Naive thymus-derived CD8-positive, alpha-beta T cell (primary cell): ENCODE data around the gene CSRP3. TPM values are rescaled to one million over a fixed set of nuclear protein-coding genes. Genes with fewer than 3 reads are reported as not detected.

Source experiments
- ATAC-seq, 2 donors: fragments of 150-1000 bp; cut with Tn5 transposase in 1 of 2; sonication (Bioruptor Pico), chemical (Tn5 transposase) in 1 of 2; 1 replicate in 1 of 2; 2 replicates in 1 of 2; pipeline ENCODE4 v1.10.0; 2021; ENCODE audit warnings: mild to moderate bottlenecking in 2 of 2, moderate library complexity in 2 of 2
- POLR2A ChIA-PET: fragments of 350-600 bp; sonication (Branson Sonifier 250); formaldehyde crosslinking; loops from one replicate; lab custom pipeline; 2021; ENCODE audit warnings: antibody characterized with exemption; lab: Charles Lee
- DNase-seq, 10 donors: peaks; one replicate each; pipeline versions ENCODE4 v3.0.0 to v3.0.0-alpha.2; 2020 to 2022
- H3K27ac Mint-ChIP-seq, 10 donors: one replicate each; pipeline ENCODE4 v1.8.0; 2020 to 2022; ENCODE audit warnings: mild to moderate bottlenecking in 10 of 10, mixed read lengths in 10 of 10, moderate library complexity in 4 of 10, inconsistent platforms in 1 of 10
- H3K27me3 Mint-ChIP-seq, 5 donors: one replicate each; pipeline ENCODE4 v1.8.0; 2021 to 2022; ENCODE audit warnings: mixed read lengths in 5 of 5
- H3K36me3 Mint-ChIP-seq, 3 donors: one replicate each; pipeline ENCODE4 v1.8.0; 2020 to 2022; ENCODE audit warnings: mixed read lengths in 3 of 3, mild to moderate bottlenecking in 2 of 3, inconsistent platforms in 1 of 3
- H3K4me1 Mint-ChIP-seq, 4 donors: one replicate each; pipeline ENCODE4 v1.8.0; 2021 to 2022; ENCODE audit warnings: mixed read lengths in 4 of 4
- H3K4me3 Mint-ChIP-seq, 10 donors: one replicate each; pipeline ENCODE4 v1.8.0; 2020 to 2022; ENCODE audit warnings: mild to moderate bottlenecking in 10 of 10, mixed read lengths in 10 of 10, moderate library complexity in 6 of 10, inconsistent platforms in 1 of 10
- H3K9me3 Mint-ChIP-seq, 9 donors: one replicate each; pipeline ENCODE4 v1.8.0; 2020 to 2022; ENCODE audit warnings: mixed read lengths in 9 of 9, mild to moderate bottlenecking in 3 of 9, inconsistent platforms in 1 of 9, moderate library complexity in 1 of 9
- polyA plus RNA-seq, 3 donors: library from polyadenylated mRNA; unstranded; fragments of 300-500 nt; fragmentation: Illumina TruSeq; gene quantifications; one replicate each; pipeline ENCODE4 v1.2.3, GENCODE V29; 2021
- total RNA-seq, 8 experiments: library from RNA in 2 of 8; stranded (reverse) in 2 of 8; gene quantifications; one replicate each; pipeline ENCODE4 v1.2.3 and lab custom pipeline; 2021 to 2026

The CSRP3 gene
- total and polyA plus RNA-seq, 5 experiments from 2014 or later = not detected

DNA sequence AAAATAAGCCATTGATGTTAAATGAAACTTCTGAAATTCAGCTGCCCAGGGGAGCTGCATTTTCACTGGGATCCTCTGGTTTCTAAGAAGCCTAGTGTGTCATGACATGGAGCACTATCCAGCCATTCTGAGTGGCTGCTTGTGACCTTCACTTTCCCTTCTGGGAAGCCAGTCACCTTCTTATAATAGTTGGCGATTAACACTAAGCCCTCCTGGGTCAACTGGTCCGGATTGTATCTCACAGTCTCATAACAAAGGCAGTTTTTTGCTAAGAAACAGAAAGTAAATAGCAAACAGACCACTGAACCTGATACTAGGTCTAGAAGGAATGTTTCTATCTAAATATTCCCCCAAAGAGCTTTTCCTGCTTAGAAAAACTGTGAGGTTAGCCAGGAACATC lies 7.9 kb downstream of the CSRP3 start:
- no peak overlapping the region for H3K4me3 Mint-ChIP-seq
- H3K9me3 Mint-ChIP-seq = no peaks in the 10 kb centered on the region
- ATAC-seq (no peak), DNase-seq (no peak)
- POLR2A ChIA-PET = no interaction called here
- H3K4me1 Mint-ChIP-seq = no peaks in the 10 kb centered on the region
- H3K36me3 Mint-ChIP-seq = no peaks in the 10 kb centered on the region
- no peak overlapping the region for H3K27ac Mint-ChIP-seq
- peaks cover 0 to 1% (median 0%) of the 10 kb centered on the region in 5 donors for H3K27me3 Mint-ChIP-seq

DNA sequence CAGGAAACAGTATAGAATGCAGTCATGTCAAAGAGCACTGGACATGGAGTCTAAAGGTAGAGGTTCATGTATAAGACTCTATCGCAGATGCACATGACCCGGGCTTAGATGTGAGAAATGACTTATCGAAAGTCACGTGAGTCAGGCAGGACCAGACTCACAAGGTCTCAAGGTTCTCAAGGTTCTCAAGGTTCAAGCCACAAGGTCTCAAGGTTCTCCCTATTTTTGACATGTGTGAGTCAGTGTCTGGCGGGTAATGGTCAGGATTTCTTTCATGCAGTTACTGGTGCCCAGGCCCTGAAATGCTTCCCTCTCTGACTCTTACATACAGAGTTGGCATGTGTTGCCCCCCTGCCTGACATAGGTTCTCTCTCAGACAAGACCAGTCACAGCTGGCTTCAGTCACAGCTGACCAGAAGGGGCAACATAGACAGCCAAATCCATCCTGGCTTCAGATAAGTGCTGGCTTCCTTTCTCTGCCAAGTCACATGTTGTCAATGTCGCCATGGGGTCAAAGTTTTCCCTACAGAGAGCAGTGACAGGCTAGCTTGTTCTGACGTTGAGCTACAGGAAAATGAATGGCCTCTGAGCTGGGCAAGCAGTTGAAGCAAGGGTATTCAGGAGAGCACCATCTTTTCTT lies 10.1 kb downstream of the CSRP3 start:
- no peak for DNase-seq
- H3K36me3 Mint-ChIP-seq = peaks cover 0 to 3% (median 0%) of the 10 kb centered on the region in 3 donors
- H3K9me3 Mint-ChIP-seq = peaks cover 0 to 2% (median 0%) of the 10 kb centered on the region in 9 donors
- no peak overlapping the region for H3K27ac Mint-ChIP-seq
- H3K27me3 Mint-ChIP-seq = no peaks in the 10 kb centered on the region
- no peaks in the 10 kb centered on the region for H3K4me1 Mint-ChIP-seq
- H3K4me3 Mint-ChIP-seq = no peak overlapping the region
- POLR2A ChIA-PET = no interaction called here
- no peak for ATAC-seq

- no peak for DNase-seq
- H3K9me3 Mint-ChIP-seq = peaks cover 0 to 2% (median 0%) of the 10 kb centered on the region in 9 donors
- POLR2A ChIA-PET = no interaction called here
- peaks cover 0 to 3% (median 0%) of the 10 kb centered on the region in 3 donors for H3K36me3 Mint-ChIP-seq
- H3K4me1 Mint-ChIP-seq = no peaks in the 10 kb centered on the region
- no peaks in the 10 kb centered on the region for H3K27me3 Mint-ChIP-seq
- ATAC-seq = no peak
- no peak overlapping the region for H3K27ac Mint-ChIP-seq
- no peak overlapping the region for H3K4me3 Mint-ChIP-seq
These were observed 13.9 kb downstream of the CSRP3 start for GRCh38 chr11:19187833-19188258.

DNA sequence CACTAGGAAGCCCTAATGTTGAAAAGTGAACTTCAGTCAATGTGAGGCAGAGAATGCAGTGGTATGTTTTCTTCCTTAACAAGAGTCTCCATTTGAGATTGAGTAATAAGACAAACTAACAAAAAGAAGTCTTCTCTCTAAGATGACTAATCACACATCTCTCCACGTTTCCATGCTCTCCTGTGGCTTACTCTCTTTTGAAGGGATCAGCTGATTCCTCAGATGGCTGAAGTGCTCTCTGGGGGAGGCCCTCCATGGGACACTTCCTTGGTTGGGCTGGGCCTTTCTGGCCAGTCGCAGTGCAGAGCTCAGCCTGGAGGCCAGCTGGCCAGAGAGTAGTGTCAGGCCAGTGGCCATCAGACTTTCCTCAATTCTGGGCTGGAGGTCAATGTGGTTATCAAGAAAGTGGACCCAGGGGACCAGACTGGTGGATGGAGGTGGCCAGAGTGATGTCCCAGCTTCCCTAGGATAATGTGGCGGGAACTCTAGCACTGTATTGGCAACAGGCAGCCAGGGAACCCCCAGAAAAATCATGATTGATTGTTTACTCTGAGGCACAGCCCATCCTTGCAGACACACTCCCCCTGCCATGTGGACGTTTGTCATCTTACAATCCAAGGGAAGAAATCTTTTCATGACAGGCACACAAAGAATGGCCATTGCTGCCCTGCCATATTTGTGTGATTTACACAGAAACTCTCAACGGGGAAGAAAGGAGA lies 14.5 kb downstream of the CSRP3 start:
- DNase-seq (no peak), ATAC-seq (no peak)
- Mint-ChIP-seq H3K4me3 (no peak overlapping the region), H3K27ac (no peak overlapping the region), H3K4me1 (no peaks in the 10 kb centered on the region), H3K36me3 (peaks cover 0 to 3% (median 0%) of the 10 kb centered on the region in 3 donors), H3K27me3 (no peaks in the 10 kb centered on the region), H3K9me3 (peaks cover 0 to 2% (median 0%) of the 10 kb centered on the region in 9 donors)
- POLR2A ChIA-PET = no interaction called here

DNA sequence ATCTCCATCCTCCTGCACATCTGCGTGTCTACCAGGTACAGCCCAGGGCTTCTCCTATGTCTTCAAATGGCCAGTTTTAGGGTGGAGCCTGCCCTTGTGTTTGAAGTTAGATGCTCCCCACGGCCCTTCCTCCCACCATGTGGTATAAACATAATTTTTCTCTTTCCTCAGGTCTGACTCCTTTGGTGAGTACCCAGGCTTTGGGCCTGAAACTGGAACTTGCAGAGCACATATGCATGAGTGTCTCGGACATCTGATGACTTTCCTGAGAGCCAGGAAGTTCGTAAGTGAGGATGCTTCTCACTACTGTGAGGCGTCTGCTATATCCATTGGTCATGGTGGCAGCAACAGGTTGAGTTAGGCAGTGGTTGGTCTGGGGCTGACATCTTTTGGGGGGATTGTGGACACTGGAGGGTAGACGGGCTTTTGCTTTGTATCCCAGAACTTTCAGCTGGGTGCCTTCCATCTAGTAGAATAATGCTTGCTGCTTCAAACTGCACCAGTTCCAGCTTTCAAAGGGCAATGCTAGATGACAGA lies 16.2 kb downstream of the CSRP3 start:
- Mint-ChIP-seq H3K27me3 (no peaks in the 10 kb centered on the region), H3K36me3 (peaks cover 0 to 3% (median 0%) of the 10 kb centered on the region in 3 donors), H3K4me1 (no peaks in the 10 kb centered on the region), H3K27ac (no peak overlapping the region), H3K9me3 (peaks cover 0 to 2% (median 0%) of the 10 kb centered on the region in 9 donors), H3K4me3 (no peak overlapping the region)
- POLR2A ChIA-PET = no interaction called here
- ATAC-seq = no peak
- DNase-seq = no peak

GRCh38 chr11:19185036-19185435 lies 16.7 kb downstream of the CSRP3 start:
- peaks cover 0 to 2% (median 0%) of the 10 kb centered on the region in 9 donors for H3K9me3 Mint-ChIP-seq
- H3K4me3 Mint-ChIP-seq = no peak overlapping the region
- no peak overlapping the region for H3K27ac Mint-ChIP-seq
- no peaks in the 10 kb centered on the region for H3K27me3 Mint-ChIP-seq
- peaks cover 0 to 3% (median 0%) of the 10 kb centered on the region in 3 donors for H3K36me3 Mint-ChIP-seq
- ATAC-seq (no peak), DNase-seq (no peak)
- H3K4me1 Mint-ChIP-seq = no peaks in the 10 kb centered on the region
- POLR2A ChIA-PET = no interaction called here

DNA sequence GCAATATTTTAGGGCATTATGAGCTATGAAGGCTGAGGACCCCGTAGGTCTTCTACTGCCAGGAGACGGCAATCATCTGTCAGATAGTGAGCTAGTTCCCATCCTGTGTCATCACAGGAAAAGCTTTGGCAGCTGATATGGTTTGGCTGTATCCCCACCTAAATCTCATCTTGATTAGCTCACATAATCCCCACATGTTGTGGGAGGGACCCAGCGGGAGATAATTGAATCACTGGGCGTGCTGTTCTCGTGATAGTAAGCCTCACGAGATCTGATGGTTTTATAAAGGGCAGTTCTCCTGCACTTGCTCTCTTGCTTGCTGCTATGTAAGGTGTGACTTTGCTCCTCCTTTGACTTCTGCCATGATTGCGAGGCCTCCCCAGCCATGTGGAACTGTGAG lies 18.1 kb downstream of the CSRP3 start:
- DNase-seq (no peak), ATAC-seq (no peak)
- Mint-ChIP-seq H3K27me3 (no peaks in the 10 kb centered on the region), H3K9me3 (peaks cover 0 to 2% (median 0%) of the 10 kb centered on the region in 9 donors), H3K36me3 (peaks cover 0 to 3% (median 0%) of the 10 kb centered on the region in 3 donors), H3K4me3 (no peak overlapping the region), H3K27ac (peak overlapping the region in 1 of 10 donors; percentile 6), H3K4me1 (no peaks in the 10 kb centered on the region)
- POLR2A ChIA-PET = no interaction called here

DNA sequence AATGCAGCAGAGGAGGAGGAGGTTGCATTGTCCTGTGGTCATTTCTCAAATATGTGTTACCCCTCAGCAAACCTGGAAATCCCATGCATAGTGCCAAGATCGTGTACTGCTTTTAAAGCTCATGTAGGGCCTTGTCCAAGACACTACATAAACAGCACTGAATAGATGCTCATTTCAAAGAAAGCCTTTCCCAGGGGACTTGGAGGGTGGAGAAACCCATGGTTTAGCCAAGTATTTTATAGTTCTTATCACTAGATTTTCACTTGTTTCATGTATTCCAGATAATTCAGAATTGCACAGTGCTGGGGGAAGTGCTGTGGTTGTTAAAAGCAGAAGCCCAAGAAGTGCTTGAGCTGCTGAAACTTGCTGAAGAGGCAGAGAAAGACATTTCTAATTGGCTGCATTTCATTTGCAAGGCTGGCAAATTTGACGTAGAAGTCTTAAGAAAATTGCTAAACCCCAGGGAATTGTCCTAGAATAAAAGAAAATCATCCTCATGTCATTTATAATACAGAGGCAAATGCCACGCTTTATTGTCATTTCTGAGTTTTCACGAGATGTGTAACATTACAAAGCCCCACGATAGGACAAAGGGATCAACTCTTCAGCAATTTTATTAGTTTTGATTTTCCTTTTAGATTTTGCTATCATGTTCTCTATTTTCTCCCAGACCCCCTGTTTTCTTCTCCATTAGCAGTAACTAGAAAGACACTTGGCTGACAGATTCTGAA lies 20.1 kb downstream of the CSRP3 start:
- Mint-ChIP-seq H3K9me3 (no peaks in the 10 kb centered on the region), H3K36me3 (peaks cover 0 to 9% (median 2%) of the 10 kb centered on the region in 3 donors), H3K4me3 (no peak overlapping the region), H3K4me1 (no peaks in the 10 kb centered on the region), H3K27me3 (no peaks in the 10 kb centered on the region), H3K27ac (no peak overlapping the region)
- DNase-seq (no peak), ATAC-seq (no peak)
- POLR2A ChIA-PET = no interaction called here

- no peak for ATAC-seq
- POLR2A ChIA-PET = no interaction called here
- no peak for DNase-seq
- Mint-ChIP-seq H3K27me3 (no peaks in the 10 kb centered on the region), H3K36me3 (peaks cover 13 to 50% (median 30%) of the 10 kb centered on the region in 3 donors), H3K4me3 (no peak overlapping the region), H3K27ac (no peak overlapping the region), H3K9me3 (no peaks in the 10 kb centered on the region), H3K4me1 (peaks cover 0 to 1% (median 0%) of the 10 kb centered on the region in 4 donors)
These were observed 25.1 kb downstream of the CSRP3 start for GRCh38 chr11:19176629-19177186.

DNA sequence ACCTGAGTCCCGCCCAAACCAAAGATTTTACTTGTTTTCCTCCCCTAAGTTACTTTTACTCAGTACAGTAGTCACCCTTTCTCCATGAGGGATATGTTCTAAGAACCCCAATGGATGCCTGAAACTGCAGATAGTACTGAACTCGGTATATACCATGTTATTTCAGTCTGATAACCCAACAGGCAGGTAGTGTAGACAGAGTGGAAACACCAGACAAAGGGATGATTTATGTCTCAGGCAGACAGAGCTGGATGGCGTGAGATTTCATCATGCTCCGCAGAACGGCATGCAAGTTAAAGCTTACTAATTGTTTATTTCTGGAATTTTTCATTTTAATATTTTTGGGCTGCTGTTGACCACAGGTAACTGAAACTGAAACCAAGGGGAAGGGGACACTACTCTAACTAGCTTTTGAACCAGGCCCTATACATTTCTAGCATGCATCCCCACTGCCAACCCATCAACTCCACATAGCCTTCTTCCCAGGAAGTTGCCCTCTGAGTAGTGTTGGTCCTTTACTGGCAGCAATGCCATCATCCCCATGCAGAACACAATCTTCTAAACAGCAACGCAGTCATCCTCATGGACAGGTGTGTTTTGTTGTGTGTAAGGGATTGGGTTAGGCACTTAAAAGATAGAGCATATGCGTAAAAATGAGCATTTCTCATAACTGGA lies 27.7 kb downstream of the CSRP3 start:
- Mint-ChIP-seq H3K4me3 (no peak overlapping the region), H3K27ac (peak overlapping the region in 1 of 10 donors; percentile 39), H3K4me1 (peaks cover 0 to 1% (median 0%) of the 10 kb centered on the region in 4 donors), H3K9me3 (no peaks in the 10 kb centered on the region), H3K36me3 (peaks cover 13 to 71% (median 45%) of the 10 kb centered on the region in 3 donors), H3K27me3 (no peaks in the 10 kb centered on the region)
- DNase-seq = no peak
- POLR2A ChIA-PET = no interaction called here
- no peak for ATAC-seq

DNA sequence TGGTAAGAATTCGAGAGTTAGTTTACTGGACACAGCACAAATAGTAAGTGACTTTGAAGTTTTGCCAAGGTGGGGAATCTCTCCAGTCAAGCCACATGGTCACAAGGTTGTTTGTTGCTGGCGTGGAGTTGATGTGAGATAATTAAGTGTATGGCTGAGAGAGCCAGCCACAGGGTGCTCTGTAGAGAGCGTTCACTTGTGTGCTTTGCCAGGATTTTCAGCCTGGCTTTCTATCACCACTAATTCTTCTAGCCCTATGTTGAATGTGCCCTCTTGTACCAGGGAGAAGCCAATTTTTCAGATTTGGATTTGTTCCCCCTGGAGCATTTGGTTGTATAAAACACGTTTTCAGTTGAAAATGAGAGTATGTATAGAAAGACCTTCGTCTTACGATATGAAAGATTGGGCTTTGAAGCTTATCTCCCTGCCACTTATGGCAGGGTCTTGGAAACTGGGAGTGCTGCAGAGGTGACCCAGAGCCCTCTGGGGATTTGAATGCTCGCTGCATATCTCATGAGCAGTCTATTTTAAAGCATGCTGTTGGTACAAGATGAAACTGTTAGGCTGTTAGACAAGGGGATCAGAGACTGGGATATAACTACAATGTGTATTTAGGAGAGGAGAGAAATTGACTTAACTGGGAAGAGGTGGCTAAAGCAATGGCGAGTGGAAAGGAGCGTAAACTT lies 28.6 kb downstream of the CSRP3 start:
- no peak overlapping the region for H3K27ac Mint-ChIP-seq
- peaks cover 0 to 1% (median 0%) of the 10 kb centered on the region in 4 donors for H3K4me1 Mint-ChIP-seq
- H3K4me3 Mint-ChIP-seq = no peak overlapping the region
- DNase-seq (no peak), ATAC-seq (no peak)
- H3K27me3 Mint-ChIP-seq = no peaks in the 10 kb centered on the region
- H3K36me3 Mint-ChIP-seq = peaks cover 19 to 81% (median 53%) of the 10 kb centered on the region in 3 donors
- POLR2A ChIA-PET = no interaction called here
- H3K9me3 Mint-ChIP-seq = no peaks in the 10 kb centered on the region

DNA sequence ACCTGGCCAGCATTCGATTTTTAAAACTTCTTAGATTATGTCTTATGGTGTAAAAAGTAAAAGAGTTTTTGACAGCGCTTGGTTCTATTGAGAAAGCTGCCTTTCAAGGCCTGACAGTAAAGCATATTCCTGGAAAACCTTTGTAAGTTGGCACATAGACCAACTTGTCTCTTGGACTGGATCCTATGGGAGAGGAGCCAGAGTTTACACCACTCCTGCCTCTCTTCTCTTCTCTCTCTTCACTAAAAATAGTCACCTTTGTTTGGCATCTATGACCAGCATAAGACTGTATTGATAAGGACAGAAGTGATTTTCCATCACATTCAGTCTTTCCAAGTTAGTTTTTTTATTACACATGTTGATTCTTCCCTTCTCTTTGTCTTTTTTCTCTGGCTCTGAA lies 33.7 kb downstream of the CSRP3 start:
- POLR2A ChIA-PET = no interaction called here
- Mint-ChIP-seq H3K36me3 (peaks cover 18 to 91% (median 52%) of the 10 kb centered on the region in 3 donors), H3K9me3 (no peaks in the 10 kb centered on the region), H3K4me3 (no peak overlapping the region), H3K27me3 (no peaks in the 10 kb centered on the region), H3K4me1 (no peaks in the 10 kb centered on the region), H3K27ac (peak overlapping the region in 2 of 10 donors; percentile 4 to 73)
- DNase-seq (no peak), ATAC-seq (no peak)
